CD4-positive, alpha-beta T cell treated with Interleukin-17A for 4 hours (primary cell): ENCODE results near the gene OR8D2.

Experiments used
- DNase-seq: peaks from one replicate; pipeline ENCODE4 v3.0.0-alpha.2; 2020; ENCODE audit warnings: mixed read lengths

The OR8D2 gene, protein sequence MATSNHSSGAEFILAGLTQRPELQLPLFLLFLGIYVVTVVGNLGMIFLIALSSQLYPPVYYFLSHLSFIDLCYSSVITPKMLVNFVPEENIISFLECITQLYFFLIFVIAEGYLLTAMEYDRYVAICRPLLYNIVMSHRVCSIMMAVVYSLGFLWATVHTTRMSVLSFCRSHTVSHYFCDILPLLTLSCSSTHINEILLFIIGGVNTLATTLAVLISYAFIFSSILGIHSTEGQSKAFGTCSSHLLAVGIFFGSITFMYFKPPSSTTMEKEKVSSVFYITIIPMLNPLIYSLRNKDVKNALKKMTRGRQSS

DNA sequence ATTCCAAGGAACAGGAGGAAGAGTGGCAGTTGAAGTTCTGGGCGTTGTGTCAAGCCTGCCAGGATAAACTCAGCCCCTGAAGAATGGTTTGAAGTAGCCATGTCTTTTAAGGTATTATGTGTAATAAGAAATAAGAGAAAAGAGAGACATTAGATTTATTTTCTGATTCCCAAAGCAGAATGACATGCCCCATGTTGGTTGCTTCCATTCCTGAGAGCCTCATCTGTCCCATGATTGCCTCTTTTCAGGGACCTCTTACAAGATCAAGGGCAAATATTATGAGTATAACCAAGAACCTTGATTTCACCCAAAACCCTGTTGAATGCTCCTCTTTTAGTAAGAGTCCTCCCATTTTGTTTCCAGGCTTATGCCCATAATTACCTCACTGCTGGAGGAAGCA is at the start of gene OR8D2:
Gene OR8D2 (minus strand): TSS at position 101 of the 400 bp plus-strand sequence. CDS start 0 bp downstream, at position 101.
- DNase-seq, result no peak

DNA sequence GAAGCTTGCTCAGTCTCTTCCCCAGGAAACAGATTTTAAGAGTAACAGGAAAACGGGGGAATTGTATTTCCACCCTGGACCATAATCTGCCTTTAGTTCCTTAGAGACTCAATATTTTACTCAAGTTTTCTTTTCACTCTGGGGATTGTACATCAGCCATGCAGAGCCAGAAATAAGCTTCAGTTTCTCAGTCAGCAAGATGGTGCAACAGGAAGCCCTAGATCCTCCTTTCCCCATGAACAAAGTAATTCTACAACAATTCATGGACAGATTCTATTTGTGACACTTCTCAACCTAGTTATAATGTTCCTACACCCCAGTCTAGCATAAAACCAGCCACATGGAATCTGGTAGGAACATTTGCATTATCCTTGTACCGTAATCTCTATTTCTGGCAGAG is 39.6 kb upstream of the OR8D2 start:
- DNase-seq, result no peak

DNA sequence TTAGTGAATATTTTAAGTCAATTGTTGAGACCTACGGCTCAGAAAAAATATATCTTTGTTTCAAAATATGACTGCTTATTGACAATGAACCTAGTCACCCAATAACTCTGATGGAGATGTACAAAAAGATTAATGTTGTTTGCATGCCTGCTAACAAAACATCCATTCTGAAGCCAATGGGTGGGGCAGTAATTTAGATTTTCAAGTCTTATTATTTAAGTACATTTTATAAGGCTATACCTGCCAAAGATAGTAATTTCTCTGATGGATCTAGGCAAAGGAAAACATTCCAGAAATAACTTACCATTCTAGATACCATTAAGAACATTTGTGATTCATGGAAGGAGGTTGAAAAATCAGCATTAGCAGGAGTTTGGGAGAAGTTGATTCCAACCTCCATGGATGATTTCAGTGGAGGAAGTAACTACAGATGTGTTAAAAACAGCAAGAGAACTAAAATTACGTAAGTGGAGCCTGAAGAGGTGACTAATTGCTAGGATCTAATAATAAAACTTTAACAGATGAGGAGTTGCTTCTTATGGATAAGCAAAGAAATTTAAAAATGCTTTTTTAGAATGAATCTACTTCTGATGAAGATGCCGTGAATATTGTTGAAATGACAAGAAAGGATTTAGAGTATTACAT is 26.4 kb upstream of the OR8D2 start:
- no peak for DNase-seq

DNA sequence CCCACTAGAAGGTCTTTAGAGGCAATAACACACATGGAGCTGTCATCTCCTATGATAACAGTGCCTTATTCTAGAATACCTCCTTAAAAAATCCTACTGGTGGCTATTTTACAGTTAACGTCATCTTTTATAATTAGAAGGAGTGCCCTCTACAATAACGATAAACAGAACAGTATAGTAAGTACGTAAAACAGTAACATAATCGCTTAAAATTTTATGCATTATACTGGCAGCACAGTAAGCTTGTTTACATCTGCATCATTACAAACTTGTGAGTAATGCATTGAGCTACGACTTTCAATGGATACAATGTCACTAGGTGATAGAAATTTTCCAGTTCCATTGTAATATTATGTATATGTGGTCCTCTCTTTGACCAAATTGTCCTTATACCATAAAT is 24.3 kb upstream of the OR8D2 start:
- no peak for DNase-seq

DNA sequence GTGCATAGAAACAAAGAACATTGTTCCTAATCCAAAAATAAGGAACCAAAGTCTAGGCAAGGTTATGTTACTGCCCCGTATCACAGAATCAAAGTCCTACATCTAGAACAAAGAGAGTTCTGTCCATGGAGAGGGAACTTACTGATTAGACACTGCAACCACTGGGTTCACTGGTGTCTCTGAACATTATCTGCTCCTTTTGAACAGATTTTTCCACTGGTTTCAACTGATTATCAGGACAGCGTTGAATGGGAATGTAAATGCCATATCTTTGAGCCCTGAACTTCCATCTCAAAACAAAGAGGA is 20.1 kb upstream of the OR8D2 start:
- no peak for DNase-seq

DNA sequence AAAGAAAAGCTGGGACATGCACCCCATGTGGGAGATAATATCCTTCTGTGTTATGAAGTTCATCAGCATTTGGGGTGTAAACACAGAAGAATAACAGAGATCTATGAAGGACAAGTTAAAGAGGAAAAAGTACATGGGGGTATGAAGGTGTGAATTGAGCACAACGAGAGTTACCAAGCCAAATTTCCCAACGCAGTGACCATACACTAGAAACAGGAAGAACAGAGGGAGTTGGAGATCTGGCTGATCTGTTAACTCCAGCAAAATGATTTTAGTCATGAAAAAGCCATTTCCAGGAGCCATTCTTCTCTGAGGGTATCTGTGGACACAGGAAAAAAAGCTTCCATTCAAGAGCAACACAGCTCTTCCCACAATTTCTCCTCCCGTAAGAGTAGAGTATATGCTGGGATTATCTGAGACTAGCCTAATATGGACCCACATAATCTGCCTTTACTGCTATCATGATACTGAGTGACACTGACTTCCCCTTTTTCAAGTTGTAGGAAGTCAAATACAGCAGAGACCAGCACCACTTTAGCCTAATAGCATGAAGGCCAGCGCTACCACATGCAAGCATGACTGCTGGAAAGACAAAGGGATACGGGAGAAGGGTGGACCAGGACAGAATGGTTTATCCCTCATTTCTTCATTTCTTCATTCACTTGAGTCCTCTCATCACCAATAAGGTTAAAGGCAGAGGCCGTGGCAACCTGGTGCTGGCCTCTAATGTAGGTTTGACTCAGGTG is 19.6 kb upstream of the OR8D2 start:
- DNase-seq, result no peak

DNA sequence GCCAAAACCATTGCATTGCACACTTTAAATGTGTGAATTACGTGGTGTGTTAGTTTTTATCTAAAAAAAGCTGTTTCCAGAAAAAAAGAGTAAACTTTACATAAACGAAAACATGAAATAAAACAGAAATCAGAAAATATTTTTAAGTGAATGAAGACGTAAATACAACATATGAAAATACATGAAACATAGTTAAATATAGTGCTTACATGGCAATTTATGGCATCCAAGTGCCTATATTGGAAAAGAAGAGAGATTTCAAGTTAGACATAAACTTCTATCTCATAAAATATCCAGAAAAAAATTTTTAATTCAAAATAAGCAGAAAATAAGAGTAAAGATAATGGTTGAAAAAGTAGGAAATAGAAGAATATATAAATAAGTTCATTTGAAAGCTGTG is 11.9 kb upstream of the OR8D2 start:
- no peak for DNase-seq

DNA sequence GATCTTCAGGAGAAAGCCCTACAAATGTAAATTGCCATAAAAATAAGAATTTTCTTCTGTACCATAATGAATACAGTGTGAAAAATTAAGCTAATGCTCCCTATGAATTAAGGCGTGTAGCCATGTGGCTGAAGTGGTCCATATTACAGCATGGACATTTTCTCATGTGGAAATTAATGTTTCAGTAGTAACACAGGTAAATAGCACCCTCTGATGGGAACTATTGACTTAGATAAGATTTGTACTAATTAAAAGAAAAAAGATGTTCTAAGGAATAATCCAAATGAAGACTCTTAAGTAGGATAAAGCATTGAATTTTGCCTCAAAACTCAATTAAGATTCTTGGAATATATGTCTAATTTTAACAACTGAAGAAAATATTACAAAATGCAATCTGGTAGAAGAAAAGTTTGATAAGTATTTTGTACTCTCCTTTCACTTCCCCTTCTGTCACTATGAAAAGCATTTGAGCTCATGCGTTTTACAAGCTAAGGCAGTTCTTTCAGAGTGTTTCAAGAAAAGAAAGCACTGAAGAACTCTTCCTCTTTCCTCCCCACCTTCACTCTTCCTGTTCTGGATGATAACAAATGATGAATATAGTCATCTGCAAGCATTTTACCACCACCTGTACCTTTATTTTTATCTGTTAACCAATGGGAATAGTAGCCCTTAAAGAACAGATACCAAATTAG is 9.9 kb upstream of the OR8D2 start:
- DNase-seq, result no peak

DNA sequence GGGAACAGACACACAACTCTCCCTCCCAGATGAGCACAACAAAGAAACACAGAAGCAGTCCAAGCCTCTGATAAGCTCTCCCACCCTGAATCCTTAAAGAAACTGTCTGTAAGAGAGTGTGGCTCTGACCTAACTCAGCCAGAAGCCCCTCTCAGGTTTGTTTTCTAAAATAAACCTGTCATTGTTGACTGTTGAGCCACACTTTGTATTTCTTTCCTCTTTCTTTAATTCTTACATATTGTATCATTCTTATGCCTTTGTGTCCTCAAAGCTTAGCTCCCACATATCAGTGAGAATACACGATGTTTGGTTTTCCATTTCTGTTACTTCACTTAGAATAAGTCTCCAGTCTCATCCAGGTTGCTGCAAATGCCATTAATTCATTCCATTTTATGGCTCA is 7.8 kb upstream of the OR8D2 start:
- no peak for DNase-seq

DNA sequence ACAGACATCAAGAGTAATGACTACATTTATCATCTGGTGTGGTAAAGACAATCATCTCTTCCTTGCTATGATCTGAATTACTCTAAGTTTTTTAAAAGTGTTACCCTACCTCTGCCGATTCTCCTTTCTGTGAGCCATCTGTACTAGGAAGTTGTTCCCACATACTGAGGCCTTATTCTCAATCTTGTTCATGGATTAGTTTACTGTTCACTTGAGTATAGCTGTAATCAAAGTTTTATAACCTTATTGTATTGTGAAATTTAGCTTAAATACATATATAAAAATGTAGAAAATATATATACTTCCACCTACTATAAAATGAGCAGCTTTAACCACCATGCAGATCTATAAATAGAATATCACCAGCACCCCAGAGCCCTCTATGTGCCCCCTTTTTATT is 2.4 kb upstream of the OR8D2 start:
- no peak for DNase-seq

DNA sequence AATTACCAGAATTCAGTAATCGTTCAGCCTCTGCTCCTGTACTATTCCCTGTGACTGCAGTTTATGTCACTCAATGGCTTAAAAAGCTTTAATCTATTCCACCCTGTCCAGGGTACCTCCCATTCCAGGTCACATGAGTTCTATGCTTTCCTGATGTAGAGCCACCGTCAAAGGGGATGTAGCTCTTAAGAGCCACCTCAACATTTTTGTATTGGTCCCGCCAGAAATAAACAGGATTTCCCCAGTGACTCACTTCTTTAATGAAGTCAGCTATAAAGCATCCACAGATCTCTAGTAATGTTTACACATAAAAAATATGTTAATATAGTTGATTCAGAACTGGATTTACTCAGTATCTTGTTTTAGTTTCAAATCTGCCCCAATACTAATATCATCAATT is 4.9 kb downstream of the OR8D2 start:
- no peak for DNase-seq

DNA sequence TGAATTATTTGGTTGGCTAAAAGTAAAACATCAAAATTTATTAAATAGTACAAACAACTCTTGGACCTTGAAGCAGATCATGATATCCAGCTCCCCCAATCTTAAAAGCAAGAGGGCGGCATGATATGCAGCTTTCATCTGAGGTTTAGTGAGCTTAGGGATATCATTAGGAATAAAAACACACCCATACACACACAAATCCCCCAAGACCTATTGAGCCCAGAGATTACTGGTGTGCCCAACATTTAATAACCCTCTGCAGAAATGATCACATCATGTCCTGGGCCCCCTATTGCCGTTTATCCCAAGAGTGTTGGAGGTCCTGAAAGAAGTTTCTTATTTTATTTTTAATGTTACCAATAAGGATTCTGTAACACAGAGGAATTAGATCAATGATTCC is 6.1 kb downstream of the OR8D2 start, which contains the start of gene OR8D1:
Gene OR8D1 (minus strand): TSS at position 101 of the 400 bp plus-strand sequence. CDS start 3,183 bp downstream, outside the sequence.
- DNase-seq, result no peak

DNA sequence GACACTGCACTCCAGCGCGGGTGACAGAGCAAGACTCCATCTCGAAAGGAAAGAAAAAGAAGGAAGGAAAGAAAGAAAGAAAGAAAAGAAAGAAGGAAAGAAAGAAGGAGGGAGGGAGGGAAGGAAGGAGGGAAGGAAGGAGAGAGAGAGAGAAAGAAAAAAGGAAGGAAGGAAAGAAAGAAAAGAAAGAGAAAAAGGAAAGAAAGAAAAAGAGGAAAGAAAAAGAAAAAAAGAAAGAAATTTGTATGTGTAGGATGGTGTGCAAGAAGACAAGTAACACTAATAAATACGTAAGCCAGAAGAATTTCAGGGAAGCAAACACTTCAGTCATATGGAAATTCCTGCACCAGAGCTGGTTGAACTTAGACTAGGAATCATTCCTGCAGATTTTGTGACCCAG is 6.9 kb downstream of the OR8D2 start:
- DNase-seq, result no peak

DNA sequence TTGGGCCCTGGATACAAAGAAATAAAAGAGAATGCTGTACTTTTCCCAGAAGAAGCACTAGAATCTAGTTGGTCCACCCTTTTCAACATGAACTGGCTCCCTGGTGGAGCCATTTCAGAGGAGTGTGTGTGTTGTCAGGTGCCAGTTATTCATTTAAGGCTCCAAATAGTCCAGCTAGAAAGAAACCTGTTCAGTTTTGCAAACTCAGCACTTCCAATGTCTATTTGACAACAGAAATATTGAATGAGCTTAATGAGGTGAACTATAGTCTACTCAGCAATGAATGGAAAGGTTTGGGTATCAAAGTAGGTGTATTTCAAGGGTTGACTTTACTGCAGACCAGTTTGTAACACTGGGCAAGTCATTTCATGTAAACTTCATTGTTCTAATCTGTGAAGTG is 8.3 kb downstream of the OR8D2 start:
- no peak for DNase-seq

DNA sequence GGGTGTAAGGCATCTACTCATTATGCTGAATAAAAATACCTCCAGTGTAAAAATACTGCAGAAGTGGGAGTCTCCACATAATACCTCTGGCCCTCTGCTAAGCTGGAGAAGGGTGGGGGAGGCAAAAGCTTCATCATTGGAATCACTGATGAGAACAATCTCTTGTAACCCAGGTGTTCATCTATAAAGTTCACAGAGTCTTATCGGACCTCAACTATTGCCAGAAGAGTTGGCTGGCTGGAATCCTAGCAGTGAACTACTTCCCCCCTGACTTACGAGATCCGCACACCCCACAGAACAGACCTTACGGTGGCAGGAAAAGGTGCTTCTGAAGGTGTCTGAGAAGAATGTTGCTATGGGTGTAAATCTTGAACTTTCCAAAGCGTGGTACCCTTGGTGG is 8.7 kb downstream of the OR8D2 start:
- DNase-seq, result no peak

DNA sequence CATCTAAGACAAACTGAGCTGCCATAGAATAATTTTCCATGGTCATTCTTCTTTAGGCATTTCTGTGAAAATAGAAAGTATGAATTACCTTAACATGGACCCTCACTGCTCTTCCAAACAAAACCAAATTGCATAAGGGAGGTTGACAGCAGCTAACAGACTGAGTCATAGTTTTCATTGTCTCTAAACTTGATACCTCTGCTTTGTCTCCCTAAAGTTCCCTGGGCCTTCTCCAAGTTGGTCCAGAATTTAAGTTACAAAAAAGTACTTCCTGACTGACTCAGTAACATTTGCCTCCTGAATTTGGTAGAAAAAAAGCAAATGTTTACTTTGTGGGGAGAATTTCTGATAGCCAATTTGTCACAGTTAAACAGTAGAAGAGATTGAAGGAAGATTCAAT is 9.3 kb downstream of the OR8D2 start:
- no peak for DNase-seq

DNA sequence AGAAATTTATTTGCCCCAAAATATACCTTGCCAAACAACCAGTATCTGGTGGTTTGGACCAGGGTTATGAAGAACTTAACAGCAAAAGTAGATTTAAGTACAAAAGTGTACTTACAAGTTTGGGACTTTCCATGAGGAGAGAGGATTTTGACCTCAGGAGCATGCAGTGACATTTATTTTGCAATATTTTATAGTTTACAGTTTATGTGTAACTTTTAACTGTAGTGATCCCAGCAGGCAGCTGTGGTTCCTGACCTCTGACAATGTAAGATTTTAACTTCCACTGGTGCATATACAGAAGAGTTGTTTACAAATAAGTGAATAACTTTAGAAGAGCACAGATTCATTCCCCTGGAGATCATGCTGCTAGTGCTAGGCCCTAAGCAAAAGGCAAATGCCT is 12.9 kb downstream of the OR8D2 start:
- no peak for DNase-seq

DNA sequence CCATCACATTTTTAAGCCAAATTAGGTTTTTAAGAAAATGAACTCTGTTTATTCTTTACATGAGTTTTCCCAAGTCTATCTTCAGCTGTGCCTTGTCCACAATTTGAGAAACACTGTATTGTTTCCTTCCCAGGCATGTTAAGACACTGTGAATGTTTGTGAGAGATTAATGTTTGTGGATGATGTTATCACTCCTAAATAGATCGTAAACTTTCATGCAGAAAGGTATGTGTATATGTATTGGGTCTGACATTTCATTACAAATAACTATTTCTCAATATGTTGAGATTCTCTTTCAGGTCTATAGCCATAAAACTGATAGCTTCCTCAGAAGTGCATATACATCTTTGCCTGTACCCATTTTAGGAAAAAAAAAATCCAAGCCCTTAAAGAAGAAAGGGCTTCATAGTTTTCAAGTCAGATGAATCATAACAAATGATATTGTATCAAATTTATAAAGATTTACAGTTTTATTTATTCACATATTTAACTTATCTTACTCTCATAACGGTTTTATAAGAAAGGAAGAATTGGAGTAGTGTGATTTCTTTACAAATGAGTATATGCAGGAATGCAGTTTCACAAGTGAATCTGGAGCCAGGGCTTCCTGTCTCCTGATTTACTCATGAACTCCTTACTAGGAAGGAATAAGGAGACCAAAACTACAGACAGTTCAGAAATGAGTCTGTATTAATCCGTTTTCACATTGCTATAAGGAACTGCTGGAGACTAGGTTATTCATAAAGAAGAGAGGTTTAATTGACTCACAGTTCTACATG is 17.5 kb downstream of the OR8D2 start:
- DNase-seq, result no peak

DNA sequence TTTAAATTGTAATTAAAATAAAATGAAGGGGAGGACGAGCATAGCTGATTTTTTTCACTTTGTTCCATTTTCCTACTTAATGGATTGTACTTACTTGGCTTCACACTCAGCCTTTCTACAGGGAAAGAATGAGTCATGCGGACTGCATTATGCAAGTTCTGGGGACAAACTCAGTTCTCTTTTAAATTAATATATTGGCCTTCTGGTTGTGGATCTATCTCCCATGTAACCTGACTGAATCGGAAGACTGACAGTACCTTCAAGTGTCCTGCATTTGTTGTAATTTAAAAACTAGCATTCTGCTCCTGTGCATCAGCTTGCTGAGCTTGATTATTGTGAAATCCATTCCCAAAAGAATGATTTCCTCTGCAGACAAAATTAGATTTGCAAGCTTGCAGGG is 18.4 kb downstream of the OR8D2 start:
- no peak for DNase-seq

DNA sequence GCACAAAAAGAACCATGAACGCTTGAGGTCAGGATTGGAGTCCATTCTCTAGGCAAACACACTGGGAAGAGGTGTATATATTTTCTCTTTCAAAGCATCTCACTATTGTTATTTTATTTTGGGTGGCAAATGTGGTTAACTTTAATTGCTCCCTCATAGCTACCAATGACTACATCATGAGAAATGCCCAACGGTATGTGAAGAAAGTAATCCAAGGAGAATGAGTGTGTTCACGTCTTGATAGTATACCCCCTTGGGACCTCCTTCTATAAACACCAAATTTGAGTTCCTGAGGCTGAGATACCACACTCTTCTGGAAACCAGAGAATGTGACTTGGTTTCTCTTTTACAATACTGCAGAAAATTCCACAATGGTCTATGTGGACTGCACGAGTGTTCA is 22.1 kb downstream of the OR8D2 start:
- DNase-seq, result no peak

DNA sequence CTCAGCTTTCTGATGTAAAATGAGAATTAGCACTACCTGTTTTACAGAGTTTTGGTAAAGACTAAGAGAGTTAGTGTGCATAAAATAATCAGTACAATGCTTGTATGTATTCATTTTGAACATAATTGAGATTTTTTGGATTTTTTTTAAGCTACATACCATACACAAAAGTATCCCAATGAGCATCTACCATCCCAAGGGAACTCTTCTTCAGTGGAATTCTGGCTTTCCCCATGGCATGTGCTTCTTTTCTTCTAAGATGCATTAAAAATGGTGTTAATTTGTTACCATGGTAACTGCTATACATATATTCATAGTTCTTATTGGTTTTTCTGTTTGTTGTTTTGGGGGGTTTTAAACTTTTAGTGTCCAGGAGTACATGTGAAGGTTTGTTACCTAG is 24.0 kb downstream of the OR8D2 start:
- DNase-seq, result no peak

DNA sequence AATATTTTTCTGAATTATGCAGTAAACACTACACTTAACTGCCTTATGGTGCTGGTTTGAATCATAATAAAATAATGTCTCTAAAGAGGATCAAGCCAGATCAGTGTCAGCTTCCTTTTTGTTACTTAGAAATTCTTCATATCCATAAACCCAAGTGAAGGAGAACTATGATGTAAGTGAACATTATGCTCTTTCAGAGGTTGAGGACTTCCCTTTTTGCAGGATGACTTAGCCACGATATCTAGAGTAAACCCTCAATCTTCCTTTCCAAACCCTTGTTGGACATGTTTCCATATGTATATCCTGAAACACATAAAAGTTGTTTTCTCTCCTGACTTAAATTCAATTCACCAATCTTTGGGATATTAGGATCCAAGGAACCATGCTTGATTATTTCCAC is 25.3 kb downstream of the OR8D2 start:
- no peak for DNase-seq
